Measurements from ENCODE around the gene EXT2. TPM values are rescaled to one million over a fixed set of nuclear protein-coding genes. Genes with fewer than 3 reads are reported as not detected.

EXT2 gene
- total RNA-seq, 3 donors from 2014 or later, result 82.1 to 108 (median 96.9) TPM

DNA sequence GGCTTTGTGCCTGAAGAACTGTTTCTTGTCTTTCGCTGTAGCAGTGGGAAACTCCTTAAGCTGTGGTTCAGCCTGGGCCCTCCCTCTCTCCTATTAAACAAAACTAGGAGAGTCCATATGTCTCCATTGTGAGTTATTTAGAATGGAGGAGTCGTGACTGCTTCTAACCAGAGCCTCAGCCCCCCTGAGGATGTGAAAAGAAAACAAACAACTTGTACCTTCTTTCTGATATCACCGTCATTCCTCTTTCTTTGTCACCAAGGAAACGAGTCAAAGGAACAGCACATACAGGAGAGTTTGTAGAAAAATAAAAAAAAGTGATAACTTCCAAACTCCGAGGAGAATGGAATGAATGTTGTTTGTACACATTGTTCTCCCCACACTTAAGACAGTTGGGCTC lies 11.6 kb upstream of the EXT2 start:
- no peak for TF ChIP-seq POLR2AphosphoS5 (IDR thresholded peaks at IDR 0.05)
- TF ChIP-seq, protein P1, sequence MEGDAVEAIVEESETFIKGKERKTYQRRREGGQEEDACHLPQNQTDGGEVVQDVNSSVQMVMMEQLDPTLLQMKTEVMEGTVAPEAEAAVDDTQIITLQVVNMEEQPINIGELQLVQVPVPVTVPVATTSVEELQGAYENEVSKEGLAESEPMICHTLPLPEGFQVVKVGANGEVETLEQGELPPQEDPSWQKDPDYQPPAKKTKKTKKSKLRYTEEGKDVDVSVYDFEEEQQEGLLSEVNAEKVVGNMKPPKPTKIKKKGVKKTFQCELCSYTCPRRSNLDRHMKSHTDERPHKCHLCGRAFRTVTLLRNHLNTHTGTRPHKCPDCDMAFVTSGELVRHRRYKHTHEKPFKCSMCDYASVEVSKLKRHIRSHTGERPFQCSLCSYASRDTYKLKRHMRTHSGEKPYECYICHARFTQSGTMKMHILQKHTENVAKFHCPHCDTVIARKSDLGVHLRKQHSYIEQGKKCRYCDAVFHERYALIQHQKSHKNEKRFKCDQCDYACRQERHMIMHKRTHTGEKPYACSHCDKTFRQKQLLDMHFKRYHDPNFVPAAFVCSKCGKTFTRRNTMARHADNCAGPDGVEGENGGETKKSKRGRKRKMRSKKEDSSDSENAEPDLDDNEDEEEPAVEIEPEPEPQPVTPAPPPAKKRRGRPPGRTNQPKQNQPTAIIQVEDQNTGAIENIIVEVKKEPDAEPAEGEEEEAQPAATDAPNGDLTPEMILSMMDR (IDR thresholded peaks at IDR 0.05), result no peak
- intact Hi-C loops (cut with DNase I; ENCODE audit: low total_unique reads), result no loop called here
- Histone ChIP-seq H3K4me3 (no peak overlapping the region), H3K9me3 (no peaks in the 10 kb centered on the region), H3K27me3 (no peaks in the 10 kb centered on the region), H3K27ac (no peak overlapping the region), H3K36me3 (no peaks in the 10 kb centered on the region), H3K4me1 (no peaks in the 10 kb centered on the region)
- no peak for DNase-seq (ENCODE audit: low spot score in 2 of 2)

DNA sequence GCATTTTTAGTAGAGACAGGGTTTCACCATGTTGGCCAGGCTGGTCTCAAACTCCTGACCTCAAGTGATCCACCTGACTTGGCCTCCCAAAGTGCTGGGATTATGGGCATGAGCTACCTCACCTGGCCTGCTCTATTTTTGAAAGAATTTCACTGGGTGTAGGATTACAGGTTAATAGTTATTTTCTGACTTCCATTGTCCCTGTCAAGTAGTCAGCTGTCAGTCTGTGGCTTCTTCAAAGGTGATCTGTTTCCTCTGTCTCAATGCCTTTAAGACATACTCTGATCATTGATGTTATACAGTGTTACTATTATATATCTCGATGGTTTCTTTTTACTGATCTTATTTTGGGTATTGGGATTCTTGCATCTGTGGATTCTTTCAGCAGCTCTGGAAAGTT lies 10.1 kb upstream of the EXT2 start:
- Histone ChIP-seq H3K9me3 (no peaks in the 10 kb centered on the region), H3K4me3 (no peak overlapping the region), H3K27ac (no peak overlapping the region), H3K27me3 (no peaks in the 10 kb centered on the region), H3K36me3 (no peaks in the 10 kb centered on the region), H3K4me1 (no peaks in the 10 kb centered on the region)
- TF ChIP-seq, protein P1 (IDR thresholded peaks at IDR 0.05), result no peak
- TF ChIP-seq POLR2A (IDR thresholded peaks at IDR 0.05) (no peak), POLR2AphosphoS5 (IDR thresholded peaks at IDR 0.05) (no peak)
- intact Hi-C loops (cut with DNase I; ENCODE audit: low total_unique reads), result no loop called here
- DNase-seq (ENCODE audit: low spot score in 2 of 2), result no peak

DNA sequence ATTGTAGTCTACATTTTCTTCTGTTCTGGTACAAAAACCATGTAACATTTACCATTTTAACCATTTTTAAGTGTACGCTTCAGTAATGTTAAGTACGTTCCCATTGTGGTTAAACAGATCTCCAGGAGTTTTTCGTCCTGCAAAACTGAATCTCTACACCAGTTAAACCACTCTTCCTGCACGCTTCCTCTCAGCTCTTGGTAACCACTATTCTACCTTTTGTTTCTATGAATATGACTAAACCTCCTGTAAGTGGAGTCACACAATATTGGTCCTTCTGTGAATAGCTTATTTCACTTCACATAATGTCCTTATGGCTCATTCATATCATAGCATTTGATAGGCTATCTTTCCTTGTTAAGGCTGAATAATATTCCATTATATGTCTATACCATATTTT lies 7.1 kb upstream of the EXT2 start:
- H3K4me1 ChIP-seq, result no peaks in the 10 kb centered on the region
- intact Hi-C loops (cut with DNase I; ENCODE audit: low total_unique reads), result no loop called here
- no peaks in the 10 kb centered on the region for H3K27me3 ChIP-seq
- TF ChIP-seq POLR2AphosphoS5 (IDR thresholded peaks at IDR 0.05) (no peak), POLR2A (IDR thresholded peaks at IDR 0.05) (no peak)
- TF ChIP-seq, protein P1 (IDR thresholded peaks at IDR 0.05), result no peak
- H3K36me3 ChIP-seq, result no peaks in the 10 kb centered on the region
- no peaks in the 10 kb centered on the region for H3K9me3 ChIP-seq
- DNase-seq (ENCODE audit: low spot score in 2 of 2), result no peak
- H3K27ac ChIP-seq, result no peak overlapping the region
- H3K4me3 ChIP-seq, result no peak overlapping the region

DNA sequence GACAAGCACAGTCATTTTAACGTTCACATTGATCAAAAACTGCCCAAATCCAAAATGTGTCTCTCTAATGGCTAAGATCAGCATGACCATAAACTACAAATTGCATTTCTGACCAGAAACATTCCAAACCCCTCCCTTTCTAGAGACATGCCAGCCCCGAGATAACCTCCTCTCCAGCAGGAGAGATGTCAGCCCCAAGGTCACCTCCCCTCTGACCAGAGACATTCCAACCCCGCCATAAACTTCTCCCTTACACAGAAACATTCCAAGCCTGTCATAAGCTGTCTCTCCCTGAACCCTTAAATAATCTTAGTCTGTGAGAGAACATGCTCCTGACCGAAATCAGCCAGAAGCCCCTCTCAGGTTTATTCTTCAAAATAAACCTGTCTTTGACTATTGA lies 6.6 kb upstream of the EXT2 start:
- TF ChIP-seq POLR2AphosphoS5 (IDR thresholded peaks at IDR 0.05) (no peak), POLR2A (IDR thresholded peaks at IDR 0.05) (no peak)
- TF ChIP-seq, protein P1 (IDR thresholded peaks at IDR 0.05), result no peak
- Histone ChIP-seq H3K9me3 (no peaks in the 10 kb centered on the region), H3K4me3 (no peak overlapping the region), H3K36me3 (no peaks in the 10 kb centered on the region), H3K4me1 (no peaks in the 10 kb centered on the region), H3K27ac (no peak overlapping the region), H3K27me3 (no peaks in the 10 kb centered on the region)
- DNase-seq (ENCODE audit: low spot score in 2 of 2), result no peak
- intact Hi-C loops (cut with DNase I; ENCODE audit: low total_unique reads), result no loop called here

DNA sequence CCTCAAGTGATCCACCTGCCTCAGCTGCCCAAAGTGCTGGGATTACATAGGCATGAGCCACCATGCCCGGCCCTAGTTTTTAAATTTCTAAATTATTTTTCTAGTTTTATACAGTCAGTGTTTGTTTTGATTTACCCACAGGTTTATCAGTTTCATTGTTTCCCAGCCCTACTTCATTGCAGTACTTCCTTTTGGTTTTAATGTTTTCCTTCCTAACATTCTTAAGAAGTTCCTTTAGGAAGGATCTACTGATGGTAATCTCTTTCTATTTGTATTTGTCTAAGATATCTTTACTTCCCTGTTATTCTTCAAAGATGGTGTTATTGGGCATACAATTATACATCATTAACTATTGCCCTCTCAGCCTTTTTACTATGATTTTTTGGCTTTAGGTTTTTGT lies 4.9 kb upstream of the EXT2 start:
- DNase-seq (ENCODE audit: low spot score in 2 of 2), result no peak
- H3K36me3 ChIP-seq, result no peaks in the 10 kb centered on the region
- no peaks in the 10 kb centered on the region for H3K9me3 ChIP-seq
- TF ChIP-seq POLR2AphosphoS5 (IDR thresholded peaks at IDR 0.05), result no peak
- TF ChIP-seq, protein P1 (IDR thresholded peaks at IDR 0.05), result no peak
- TF ChIP-seq POLR2A (IDR thresholded peaks at IDR 0.05), result no peak
- H3K4me1 ChIP-seq, result no peaks in the 10 kb centered on the region
- intact Hi-C loops (cut with DNase I; ENCODE audit: low total_unique reads), result no loop called here
- no peak overlapping the region for H3K4me3 ChIP-seq
- no peaks in the 10 kb centered on the region for H3K27me3 ChIP-seq
- H3K27ac ChIP-seq, result no peak overlapping the region
